ENCODE measurements around the gene SPNS2.

SPNS2 gene

GRCh38 chr17:4520894-4521600 is 22.4 kb downstream of the SPNS2 start:
- DNase-seq: no peak

GRCh38 chr17:4522661-4523060 is 24.0 kb downstream of the SPNS2 start:
- DNase-seq: no peak

GRCh38 chr17:4523946-4524345 is 25.3 kb downstream of the SPNS2 start:
- DNase-seq: no peak

- DNase-seq: no peak
These were observed 27.2 kb downstream of the SPNS2 start for GRCh38 chr17:4525691-4526397.

- no peak for DNase-seq
These were observed 28.5 kb downstream of the SPNS2 start for GRCh38 chr17:4527134-4527533.

- no peak for DNase-seq
These were observed 29.0 kb downstream of the SPNS2 start for GRCh38 chr17:4527566-4528125.

GRCh38 chr17:4529533-4530152 is 31.0 kb downstream of the SPNS2 start:
- DNase-seq: no peak

GRCh38 chr17:4530799-4531730 is 32.4 kb downstream of the SPNS2 start:
- no peak for DNase-seq

- no peak for DNase-seq
These were observed 33.5 kb downstream of the SPNS2 start for GRCh38 chr17:4531988-4532736.

GRCh38 chr17:4532860-4533522 is 34.3 kb downstream of the SPNS2 start:
- DNase-seq: no peak

- no peak for DNase-seq
These were observed 35.1 kb downstream of the SPNS2 start for GRCh38 chr17:4533523-4534504.

GRCh38 chr17:4534515-4534914 is 35.8 kb downstream of the SPNS2 start:
- no peak for DNase-seq

GRCh38 chr17:4534928-4535666 is 36.4 kb downstream of the SPNS2 start:
- DNase-seq: no peak

GRCh38 chr17:4535667-4536258 is 37.1 kb downstream of the SPNS2 start:
- DNase-seq: no peak

GRCh38 chr17:4536259-4536741 is 37.6 kb downstream of the SPNS2 start:
- DNase-seq: no peak

- no peak for DNase-seq
These were observed 38.2 kb downstream of the SPNS2 start for GRCh38 chr17:4536742-4537411.

GRCh38 chr17:4537451-4538235 is 39.0 kb downstream of the SPNS2 start:
- DNase-seq: no peak

Data from NCI-H2107 (cell line).